GM18519 (cell line): ENCODE data around the gene SMAGP.
"Not testable (repeated sequence)": the region's sequence is repeated elsewhere in the genome, so short reads cannot be mapped to it uniquely, and the experiment has no call there.

Source experiments
- ATAC-seq: cut with Tn5 transposase; IDR thresholded peaks from one replicate; pipeline ENCODE4 v1.9.1; 2021; ENCODE audit warnings: mild to moderate bottlenecking, moderate library complexity; ENCODE audit not compliant: unreplicated experiment, low FRiP score

SMAGP gene

DNA sequence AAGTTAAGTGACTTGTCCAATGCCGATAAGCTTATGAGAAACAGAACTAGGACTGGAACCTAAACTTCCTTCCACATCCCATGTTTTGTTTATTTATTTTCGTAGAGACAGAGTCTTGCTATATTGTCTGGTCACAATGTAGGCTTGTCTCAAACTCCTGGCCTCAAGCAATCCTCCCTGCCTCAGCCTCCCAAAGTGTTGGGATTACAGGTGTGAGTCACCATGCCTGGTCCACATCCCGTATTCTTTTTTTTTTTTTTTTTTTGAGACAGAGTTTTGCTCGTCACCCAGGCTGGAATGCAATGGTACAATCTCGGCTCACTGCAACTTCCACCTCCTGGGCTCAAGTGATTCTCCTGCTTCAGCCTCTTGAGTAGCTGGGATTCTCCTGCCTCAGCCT is 43.1 kb downstream of the SMAGP start:
- ATAC-seq: not testable (repeated sequence)

DNA sequence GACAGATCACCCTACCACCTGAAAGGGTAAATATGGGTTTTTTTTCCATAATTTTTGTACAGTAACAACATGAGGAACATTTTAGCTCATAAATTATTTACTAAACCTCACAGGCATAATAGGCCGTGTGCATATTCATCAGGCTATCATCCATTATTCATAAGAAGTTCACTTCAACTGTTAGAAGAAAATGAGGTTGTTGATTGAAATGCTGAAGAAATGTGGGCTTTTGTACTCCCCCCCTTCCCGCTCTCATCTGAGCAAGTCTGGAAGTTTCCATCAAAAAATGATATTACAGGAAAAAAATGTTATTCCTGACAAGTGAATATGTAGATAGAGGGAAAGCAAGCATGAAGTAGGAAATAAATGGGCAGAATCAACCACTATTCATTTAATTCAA is 44.4 kb downstream of the SMAGP start:
- ATAC-seq: no peak

DNA sequence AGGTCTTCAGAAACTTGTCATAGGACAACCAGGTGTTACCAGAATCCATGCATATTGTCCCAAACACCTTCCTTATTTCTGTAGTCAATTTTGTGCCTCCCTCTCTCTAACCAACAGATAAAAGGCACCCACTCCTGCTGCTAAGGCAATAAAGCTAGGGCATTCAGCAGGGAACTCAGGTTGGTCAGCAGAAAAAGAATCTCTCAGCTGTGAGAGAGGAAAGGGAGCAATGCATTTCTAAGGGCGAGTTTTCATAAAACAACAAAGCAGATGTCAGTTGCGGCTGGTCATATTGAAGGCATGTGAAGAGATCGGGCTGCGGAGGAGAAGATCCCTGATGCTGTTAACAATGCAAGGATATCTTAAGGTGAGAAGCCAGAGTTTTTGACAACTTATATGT is 45.0 kb downstream of the SMAGP start:
- no peak for ATAC-seq

DNA sequence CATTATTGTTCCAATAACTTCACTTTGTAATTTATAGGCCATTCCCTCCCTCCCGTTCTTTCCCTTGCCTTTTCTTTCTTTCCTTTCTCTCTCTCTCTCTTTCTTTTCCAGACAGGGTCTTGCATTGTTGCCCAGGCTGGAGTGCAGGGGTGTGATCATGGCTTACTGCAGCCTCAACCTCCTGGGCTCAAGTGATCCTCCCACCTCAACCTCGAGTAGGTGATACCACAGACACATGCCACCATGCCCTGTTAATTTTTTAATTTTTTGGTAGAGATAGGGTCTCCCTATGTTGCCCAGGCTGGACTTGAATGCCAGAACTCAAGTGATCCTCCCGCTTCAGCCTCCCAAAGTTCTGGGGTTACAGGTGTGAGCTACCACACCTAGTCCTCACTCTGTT is 45.6 kb downstream of the SMAGP start:
- ATAC-seq: no peak

DNA sequence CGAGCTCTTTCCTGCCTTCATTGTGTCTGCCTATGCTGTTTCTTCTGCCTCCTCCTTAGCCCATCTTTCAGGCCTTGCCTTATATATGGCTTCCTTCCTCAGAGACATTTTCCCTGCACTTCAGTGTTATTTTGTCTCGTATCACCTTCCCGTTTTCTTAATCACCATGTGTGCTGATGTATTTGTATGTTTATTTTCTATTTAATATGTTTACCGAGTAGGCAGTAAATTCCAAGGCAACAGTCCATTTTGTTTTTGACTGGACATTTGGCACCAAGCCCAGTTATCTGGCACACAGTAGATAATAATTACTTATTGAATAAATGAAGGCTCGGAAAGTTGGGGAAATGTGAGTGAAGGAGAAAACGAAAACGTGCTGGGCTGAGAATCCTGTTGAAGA is 47.8 kb downstream of the SMAGP start:
- no peak for ATAC-seq

DNA sequence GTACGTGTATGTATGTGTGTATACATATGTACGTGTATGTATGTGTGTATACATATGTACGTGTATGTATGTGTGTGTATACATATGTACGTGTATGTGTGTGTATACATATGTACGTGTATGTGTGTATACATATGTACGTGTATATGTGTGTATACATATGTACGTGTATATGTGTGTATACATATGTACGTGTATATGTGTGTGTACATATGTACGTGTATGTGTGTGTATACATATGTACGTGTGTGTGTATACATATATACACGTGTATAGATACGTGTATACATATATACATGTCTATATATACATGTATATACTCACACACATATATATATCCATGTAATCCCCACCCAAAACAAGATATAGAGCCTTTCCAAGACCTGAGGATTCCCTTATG is 50.4 kb downstream of the SMAGP start:
- not testable (repeated sequence) for ATAC-seq

DNA sequence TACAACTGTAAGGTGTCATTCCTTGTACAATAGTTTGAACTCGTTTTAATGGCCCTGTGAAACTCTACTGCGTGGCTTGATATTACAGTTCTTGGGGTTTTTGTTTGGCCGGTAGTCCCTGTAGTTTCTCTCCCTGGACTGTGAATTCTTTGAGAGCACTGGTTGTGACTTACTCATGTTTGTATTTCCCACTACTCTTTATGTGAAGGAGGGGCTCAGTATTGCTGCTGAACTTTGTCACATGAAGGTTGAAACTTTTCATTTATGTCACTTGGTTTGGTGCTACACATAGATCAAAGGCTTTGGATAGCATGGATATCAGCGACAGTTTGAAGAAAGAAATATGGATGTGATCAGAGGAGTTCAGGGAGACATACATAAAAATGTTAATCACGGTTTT is 50.9 kb downstream of the SMAGP start:
- no peak for ATAC-seq

DNA sequence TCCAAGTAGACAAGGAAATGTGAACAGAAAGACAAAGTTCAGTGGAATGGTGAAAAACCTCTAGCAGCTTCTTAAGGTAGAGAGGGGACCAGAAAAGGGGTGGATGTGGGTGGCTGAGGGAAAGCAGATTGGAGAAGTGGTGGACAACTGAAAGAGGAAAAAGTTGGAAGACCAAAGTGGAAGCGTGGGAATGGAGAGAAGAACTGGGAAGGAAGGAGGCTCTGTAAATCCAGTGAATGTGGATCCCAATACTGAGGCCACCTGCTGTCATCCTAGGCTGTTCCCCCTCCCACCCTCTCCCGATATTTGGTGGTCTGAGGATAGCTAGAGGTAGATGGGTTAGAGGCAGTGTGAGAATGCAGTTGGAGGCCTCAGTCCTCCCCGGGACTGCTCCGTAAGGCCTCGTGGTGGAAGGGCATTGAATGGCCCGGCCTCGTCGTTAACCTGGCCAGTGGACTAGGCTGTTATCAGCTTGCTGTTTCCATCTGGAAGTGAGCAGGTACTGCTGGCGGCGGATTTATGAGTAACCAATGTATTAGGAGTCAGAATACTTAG is 51.5 kb downstream of the SMAGP start:
- no peak for ATAC-seq

DNA sequence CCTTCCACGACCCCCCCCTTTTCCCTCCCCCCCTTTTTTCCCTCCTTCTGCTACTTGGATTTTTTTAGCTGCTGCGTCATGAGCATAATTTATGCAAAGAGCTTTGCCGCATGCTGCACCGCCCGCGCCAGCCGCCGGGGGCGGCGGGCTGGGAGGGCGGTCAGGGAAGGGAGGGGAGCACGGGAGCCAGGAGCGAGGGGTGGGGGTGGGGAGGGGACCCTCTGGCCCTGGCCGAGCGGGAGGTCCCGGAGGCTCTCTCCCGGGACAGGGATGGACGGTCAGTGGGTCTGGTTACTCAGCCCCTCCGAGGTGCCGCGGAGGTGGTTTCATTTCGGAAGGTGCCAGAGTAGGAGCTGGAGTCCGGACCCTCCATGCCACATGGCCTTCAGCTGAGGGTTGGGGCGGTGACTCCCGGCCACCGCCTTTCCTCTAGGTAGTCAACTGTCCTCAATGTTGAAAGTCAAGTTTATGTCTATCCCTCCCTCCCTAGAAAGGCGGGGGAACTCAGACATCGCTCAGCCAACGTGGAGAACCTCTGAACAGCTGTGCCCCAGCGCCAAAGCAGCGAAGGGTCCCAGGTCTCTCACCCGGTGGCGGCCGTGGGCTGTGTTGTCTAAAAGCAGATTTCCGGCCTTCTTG is 52.1 kb downstream of the SMAGP start, which contains the start of gene POU6F1:
TSS of gene POU6F1 (minus strand) at position 95 of the 639 bp plus-strand sequence. CDS start 11,226 bp downstream, outside the sequence.
- no peak for ATAC-seq

DNA sequence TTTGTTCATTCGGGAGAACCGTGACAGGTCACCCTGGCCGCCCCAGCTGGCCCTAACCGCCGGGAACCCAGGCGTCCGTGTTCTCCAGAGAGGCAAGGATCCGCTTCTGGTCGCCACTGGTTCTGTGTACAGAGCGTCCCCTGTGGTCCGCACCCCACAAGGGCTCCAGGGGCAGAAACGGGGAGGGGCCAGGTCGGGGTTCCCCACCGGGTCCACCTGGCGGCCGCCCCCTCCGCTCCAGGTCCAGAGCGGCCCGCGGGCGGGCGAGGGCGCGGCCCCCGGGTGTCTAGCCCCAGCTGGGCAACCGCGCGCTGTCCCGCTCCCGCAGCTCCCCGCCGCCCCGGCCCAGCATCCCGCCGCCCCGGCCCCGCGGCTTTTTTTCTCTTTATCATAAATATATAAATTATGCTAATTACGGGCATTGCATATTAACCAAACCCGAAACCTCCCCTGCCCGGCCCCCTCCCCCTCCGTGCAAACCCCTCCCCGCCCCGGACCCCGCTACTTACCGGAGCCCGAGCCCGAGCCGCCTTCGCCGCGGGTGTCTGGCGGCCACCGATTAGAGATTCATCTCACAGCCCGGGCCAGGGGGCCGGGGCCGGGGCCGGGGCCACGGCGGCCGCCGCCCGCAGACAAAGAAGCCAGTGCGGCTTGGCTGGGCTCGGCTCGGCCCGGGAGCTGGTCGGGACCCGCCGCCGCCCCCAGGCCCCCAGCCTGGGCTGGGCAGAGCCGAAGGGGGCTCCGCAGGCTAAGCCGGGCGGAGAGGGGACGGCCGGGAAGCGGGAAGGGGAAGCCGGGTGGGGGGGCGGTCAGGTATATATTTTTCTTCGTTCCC is 52.9 kb downstream of the SMAGP start:
- no peak for ATAC-seq

DNA sequence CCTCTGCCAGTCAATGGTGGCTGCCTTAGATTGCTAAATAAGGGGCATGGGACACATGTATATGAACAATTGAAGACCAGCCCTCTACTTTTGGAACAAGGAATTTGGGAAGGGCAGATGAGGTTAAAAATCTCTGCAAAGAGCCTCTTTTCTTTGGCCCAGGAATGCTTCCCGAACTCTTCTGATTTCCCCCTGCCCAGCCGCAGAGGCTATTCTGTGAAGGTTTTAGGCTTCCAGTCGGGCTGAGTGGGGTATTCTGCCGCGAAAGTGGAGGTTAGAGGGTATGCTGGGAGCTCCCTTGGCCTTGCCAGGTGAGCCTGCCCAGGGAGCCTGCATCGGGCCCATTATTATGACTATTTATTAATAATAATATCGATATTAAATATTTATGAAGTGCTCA is 53.6 kb downstream of the SMAGP start:
- no peak for ATAC-seq

DNA sequence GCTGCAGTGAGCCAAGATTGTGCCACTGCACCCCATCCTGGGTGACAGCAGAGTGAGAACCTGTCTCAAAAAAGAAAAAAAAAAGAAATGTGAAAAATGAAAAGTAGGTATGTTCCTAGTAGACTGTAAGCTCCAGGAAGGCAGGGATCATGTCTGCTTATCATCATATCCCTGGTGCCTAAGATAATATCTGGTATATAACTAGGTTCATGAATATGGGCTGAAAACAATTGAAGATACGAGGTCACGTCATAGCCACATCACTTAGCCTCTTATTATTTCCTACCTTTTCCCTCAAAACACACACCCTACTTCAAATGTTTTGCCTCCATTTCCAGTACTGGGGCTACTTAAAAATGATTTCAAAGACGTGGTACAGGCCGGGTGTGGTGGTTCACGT is 55.3 kb downstream of the SMAGP start:
- no peak for ATAC-seq

DNA sequence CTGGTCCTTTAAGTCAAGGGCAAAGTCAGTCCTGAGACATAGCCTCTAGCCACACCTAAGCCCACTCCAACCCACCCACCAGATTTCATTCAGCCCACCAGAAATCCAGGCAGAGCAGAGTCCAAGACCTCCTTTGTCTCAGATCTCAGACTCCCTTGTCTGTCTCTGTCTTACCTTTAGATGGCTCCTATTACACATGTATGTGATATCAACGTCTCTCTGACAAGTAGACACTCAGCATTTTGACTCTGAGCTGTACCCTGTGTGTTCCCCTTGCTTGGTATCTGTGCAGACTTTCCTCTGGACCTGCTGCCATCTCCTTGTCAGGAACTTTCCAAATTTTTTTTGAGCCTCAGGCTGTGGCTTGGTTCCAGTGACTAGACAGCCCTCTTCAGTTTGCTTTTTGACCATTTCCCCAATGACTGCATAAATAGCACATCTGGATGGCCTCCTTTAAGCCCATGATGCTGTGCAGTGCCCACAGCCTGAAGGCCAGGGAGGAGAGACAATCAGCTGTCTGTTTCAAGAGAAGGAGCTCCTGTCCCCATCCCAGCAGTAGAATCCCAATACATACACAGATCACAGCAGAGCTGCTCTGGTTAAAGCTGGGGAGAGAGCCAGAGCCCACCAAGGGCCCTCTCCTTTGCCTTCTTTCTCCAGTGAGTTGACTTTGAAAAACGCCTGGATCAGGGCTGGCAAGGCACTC is 59.4 kb downstream of the SMAGP start:
- ATAC-seq: no peak

DNA sequence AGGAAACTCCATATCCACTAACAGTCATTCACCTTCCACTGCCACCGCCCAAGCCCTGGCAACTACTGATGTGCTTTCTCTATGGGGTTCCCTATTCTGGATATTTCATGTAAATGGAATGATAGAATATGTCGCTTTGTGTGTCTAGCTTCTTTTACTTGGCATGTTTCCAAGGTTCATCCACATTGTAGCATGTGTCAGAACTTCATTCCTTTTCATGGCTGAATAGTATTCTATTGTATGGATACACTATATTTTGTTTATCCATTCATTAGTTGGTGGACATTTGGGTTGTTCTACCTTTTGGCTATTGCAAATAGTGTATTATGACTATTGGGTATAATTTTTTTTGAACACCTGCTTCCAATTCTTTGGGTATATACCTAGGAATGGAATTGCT is 61.0 kb downstream of the SMAGP start:
- no peak for ATAC-seq

DNA sequence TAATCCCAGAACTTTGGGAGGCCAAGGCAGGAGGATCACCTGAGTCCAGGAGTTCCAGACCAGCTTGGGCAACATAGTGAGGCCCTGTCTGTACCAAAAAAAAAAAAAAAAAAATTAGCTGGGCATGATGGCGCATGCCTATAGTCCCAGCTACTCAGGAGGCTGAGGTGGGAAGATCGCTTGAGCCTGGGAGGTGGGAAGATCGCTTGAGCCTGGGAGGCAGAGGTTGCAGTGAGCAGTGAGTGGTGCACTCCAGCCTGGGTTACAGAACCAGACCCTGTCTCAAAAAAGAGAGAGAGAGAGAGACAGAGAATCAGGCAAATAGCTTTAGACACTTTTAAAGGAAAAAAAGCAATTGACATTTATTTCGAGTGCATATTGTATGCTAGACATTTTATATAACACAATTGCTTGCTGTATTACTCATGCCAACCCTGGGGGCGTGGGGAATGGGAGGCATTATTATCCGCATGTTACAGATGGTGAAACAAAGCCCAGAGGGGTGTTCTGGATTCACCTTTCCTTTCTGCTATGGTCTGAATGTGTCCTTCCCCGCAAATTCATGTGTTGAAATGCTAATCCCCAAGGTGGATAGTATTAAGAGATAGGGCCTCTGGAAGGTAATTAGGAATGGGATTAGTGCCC is 62.1 kb downstream of the SMAGP start:
- ATAC-seq: no peak

DNA sequence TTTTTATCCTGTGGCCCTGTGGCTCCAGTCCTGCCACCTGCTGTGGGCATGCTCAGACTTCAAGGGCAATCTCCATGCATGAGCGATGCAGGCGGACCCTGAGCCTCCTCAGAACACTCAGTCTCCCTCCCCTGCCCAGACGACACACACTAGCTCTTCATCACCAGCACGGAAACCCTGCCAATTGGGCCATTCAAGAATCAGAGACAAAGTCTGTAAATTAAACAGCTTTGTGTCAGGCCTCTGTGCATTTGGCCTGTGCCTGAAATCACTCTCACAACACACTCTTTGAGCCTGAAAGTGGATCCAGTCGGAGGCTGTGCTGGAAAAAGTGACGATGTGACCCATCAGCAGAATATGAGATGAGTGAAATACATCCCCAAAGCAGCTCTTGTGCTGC is 64.9 kb downstream of the SMAGP start:
- ATAC-seq: no peak

DNA sequence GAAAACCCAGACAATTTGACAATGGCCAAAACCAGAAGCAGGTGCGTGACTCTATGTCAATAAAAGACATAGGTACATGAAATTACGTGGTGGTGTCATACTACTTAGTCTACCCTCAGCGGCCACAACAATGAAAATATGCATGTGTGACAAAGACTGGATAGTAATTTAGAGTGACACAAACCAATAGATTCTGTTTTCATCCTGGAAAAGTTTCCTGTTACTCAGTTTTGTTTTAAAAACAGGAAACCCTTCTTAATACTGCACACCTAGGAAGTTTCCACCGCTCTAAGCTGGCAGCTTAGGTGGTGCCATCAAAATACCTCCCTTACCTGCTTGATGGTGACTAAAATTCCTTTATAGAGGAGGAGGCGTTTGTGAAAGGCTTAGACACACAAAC is 67.5 kb downstream of the SMAGP start:
- ATAC-seq: no peak

DNA sequence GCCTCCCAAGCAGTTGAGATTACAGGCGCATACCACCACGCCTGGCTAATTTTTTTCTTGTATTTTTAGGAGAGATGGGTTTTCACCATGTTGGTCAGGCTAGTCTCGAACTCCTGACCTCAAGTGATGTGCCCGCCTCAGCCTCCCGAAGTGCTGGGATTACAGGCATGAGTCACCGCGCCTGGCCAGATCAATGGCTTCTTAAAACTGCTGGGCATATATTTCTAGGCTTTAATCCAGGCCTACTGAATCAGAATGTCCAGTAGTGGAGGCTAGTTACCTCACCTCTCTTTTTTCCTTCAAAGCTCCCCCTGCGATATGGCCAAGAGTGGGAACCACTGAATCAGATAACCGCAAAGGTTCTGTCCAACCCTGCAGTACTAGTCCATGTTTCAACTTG is 69.4 kb downstream of the SMAGP start:
- ATAC-seq: no peak

DNA sequence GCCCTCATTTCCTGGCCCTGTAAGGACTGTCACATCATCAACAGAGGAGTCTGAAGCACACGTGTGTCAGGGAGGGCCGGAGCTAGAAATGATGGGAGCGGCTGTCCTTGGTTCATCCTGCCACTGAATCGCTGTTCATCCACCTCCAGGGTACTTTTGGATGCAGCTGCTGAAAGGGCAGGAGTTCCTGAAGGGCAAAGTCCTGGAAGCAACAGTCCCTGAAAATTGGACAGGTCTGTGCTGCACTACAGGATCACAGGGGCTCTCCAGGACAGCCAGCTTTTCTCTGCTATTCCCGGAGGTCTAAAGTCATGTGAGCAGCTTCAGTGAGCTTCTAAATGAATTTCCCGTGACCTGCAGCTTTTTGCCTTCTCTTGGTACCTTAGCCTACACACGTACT is 70.1 kb downstream of the SMAGP start:
- ATAC-seq: no peak

DNA sequence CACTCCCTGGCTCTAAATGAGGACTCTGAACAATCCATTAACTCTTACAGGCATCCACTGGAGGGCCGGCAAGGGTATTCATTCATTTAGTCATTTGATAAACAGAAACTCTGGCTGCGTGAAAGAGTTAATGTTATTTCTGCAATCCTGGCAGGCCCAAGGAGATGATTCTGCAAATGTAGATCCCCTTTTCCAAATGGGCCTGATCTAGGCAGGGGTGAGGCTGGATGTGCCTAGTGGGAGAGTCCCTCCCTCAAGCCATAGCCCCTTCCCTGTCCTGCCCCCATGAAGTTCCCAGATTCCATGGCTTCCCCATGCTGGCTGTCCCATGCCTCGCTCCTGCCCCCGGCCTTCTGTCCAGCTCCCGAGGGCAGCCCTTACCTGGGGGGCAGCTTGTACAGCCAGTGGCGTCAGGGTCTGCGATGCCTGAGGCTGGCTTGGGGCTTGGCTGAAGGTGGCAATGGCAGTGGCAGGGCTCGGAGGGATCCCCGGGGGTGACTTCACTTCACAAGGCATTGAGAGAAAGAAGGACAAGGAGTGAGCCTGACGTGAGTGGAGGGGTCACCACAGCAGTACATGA is 70.8 kb downstream of the SMAGP start:
- ATAC-seq: no peak
